DMS79 (cell line): ENCODE results near the gene FHIT.

Source experiments
- DNase-seq: peaks from one replicate; lab custom pipeline; 2025; lab: John Stamatoyannopoulos, UW

FHIT gene

GRCh38 chr3:60630953-60631352 is 620.3 kb downstream of the FHIT start:
- DNase-seq: no peak

DNA sequence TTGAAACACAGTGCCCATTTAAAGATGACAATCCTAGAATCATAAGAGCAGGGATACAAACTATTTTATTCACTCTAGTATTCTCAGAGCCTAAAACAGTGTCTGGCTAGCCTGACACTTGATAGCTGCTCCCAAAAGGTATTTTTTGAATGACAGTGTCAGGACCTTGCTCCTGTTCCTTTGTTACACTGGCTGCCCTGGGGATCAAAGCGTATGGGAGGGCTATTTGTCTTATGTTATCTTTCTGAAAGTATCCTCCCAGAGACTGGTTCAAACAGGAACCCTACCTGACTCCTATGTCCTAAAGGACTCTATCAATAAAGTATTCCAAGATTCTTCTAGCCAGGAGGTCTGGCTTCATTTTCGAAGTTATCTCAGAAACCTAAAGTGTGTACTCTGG is 621.4 kb downstream of the FHIT start:
- no peak for DNase-seq

- no peak for DNase-seq
Measured at GRCh38 chr3:60622349-60622748, 628.9 kb downstream of the FHIT start.

GRCh38 chr3:60617188-60617587 is 634.1 kb downstream of the FHIT start:
- no peak for DNase-seq

GRCh38 chr3:60613769-60614303 is 637.4 kb downstream of the FHIT start:
- DNase-seq: no peak

GRCh38 chr3:60610441-60611112 is 640.7 kb downstream of the FHIT start:
- DNase-seq: no peak

DNA sequence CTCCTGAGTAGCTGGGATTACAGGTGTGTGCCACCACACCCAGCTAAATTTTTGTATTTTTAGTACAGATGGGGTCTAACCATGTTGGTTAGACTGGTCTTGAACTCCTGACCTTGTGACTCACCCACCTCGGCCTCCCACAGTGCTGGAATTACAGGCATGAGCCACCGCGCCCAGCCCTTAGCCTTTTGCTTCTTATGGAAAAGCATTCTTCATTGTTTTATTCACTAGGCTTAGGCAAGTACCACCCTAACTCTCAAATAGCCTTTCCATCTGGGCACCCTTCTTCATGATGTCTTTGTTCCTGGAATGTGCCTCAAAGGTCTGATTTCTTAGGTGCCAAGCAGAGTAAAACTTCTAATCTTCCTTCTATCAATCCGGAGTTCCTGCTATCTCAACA is 641.8 kb downstream of the FHIT start:
- no peak for DNase-seq

DNA sequence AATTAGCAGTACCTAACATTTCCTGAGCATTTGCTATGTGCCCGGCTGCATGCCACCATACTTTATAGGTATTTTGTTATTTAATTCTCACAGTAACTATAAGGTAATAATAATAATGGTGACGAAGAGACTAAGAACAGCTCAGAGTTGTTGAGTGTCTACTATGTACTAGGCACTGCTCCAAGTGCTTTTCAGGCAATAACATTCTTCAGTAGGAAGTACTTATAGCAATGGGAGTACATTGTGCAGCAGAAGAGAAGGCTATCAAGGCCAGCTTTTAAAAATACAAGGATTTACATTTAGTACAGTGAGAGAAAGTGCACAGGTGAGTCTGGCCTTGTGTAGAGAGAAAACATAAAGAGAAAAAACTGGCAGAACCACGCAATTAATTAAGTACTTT is 647.4 kb downstream of the FHIT start:
- no peak for DNase-seq

DNA sequence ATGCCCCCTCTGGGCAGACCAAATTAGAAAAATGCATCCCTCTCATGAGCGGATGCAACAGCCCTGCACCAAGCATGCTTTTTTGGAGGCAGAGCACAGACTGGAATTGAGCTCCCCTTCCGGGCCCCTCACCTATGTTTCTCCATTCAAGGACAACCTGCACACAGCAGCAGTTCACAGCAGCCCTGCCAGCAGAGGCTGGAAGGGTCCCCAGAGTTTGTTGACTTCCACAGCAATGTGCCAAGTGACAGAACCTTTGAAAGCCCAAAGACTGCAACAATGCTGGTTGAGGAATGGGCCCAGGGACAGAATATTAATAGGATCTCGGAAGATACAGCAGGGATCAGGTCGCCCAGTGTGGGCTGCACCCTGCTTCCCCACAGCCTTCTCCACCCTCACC is 650.4 kb downstream of the FHIT start:
- no peak for DNase-seq

GRCh38 chr3:60599586-60599985 is 651.7 kb downstream of the FHIT start:
- DNase-seq: no peak

- DNase-seq: no peak
Measured at GRCh38 chr3:60598671-60599070, 652.6 kb downstream of the FHIT start.

- no peak for DNase-seq
Measured at GRCh38 chr3:60594025-60594424, 657.2 kb downstream of the FHIT start.

GRCh38 chr3:60591267-60591666 is 660.0 kb downstream of the FHIT start:
- no peak for DNase-seq

DNA sequence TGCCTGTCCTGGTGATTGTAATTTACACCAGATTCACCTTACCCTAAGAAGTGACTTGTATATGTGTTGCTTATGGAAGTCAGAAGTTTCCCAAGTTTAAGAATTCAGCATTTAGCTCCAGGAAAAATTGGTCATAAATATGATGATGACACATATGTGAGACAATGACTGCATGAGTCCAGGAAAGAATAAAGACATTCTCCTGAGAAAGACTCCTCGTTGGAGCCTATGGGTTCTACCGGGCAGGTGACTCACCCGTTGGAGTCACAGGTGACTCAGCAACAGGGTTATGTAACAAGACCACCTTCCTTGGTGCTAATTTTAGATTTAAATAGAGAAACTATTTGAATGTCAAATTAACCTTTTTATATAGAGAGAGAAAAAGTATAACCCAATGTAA is 662.4 kb downstream of the FHIT start:
- no peak for DNase-seq

DNA sequence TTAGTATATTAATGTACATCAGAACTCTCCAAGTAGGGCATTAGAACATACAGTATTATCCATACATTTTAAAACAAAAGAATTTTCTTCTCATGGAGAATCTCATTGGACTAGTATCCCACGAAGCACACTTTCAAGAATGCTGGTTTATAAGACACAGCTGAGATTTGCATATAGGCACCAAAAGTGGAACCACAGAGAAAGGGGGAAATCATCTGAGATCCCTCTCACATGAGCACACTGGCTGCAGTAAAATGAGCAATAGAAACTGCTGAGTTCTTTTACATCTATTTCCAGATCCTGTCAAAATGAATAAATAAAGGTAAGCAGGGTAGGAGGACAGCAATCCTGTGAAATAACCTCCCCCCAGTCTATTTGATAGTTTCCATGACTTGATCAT is 665.3 kb downstream of the FHIT start:
- no peak for DNase-seq

- no peak for DNase-seq
Measured at GRCh38 chr3:60584250-60584649, 667.0 kb downstream of the FHIT start.

DNA sequence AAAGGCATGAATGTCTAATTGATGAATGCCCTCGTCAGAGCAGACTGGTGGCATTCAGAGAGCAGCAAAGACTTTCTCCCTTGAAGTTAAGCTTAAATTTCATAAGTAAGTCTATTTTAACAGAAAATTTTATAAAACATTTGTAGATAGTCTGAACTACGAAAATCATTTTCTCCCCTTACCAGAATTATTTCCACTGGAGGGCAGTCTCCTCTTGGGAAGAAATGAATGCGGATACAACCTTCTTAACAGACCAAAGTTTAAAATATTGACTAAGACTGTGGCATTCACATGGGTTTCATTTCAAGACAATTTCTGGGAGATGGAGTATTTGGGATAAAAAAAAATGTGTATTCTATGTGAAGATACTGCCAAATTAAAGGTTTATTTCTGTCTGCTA is 669.0 kb downstream of the FHIT start:
- no peak for DNase-seq

- no peak for DNase-seq
Measured at GRCh38 chr3:60580809-60581208, 670.4 kb downstream of the FHIT start.

- DNase-seq: peak; percentile 46
Measured at GRCh38 chr3:60579734-60580133, 671.5 kb downstream of the FHIT start.

GRCh38 chr3:60578936-60579335 is 672.3 kb downstream of the FHIT start:
- DNase-seq: no peak

DNA sequence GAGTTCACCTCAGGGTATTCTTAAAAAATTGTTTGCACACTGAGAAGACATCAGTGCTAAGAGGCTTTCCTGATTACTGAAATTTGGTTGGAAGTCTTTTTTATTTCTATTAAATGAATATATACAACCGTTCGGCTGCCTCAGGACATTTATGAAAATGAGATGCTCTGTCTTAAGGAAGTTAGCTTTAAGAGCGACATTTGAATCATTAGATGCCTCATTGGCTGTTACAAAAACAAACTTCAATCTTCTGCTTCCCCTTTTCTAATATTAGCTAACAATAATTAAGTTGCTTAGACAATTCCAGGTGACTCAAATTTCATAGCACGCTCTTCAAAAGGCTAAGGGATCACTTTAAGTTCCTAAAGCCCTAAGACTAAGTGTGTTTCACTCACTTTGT is 673.7 kb downstream of the FHIT start:
- no peak for DNase-seq

- no peak for DNase-seq
Measured at GRCh38 chr3:60575718-60576272, 675.5 kb downstream of the FHIT start.

DNA sequence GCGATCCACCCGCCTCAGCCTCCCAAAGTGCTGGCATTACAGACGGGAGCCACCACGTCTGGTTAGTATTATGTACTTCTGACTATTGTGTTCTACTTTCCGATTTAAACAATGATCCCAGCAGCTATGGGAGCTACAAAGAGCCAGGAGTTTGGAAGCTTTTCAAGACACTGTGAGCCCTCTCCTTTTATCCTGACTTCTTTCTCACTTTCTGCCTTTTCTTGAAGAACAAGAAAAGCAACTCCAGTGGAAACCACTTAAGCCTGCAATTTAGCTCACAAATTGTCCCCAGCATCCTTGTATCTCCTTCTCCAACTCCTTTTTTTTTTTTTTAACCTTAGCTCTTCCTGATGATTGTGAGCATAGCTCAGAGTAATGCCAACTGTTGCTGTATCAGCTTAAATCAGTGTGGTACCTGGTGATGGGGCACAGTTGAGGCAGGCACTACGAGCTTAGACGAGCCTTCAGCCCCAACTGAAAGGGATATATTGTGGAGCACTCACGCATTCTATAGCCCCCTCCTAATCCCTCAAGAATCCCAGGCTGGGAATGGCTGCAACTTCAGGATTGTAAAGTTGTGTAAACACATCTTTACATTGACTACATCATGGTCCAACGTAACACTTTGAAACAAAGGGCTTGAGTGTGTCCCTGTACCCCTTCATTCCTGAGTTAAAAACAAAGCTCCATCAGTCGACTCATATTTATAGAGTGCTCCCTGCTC is 677.0 kb downstream of the FHIT start:
- no peak for DNase-seq
